CD4-positive, alpha-beta T cell treated with Interleukin-12 subunit alpha and Interleukin-12 subunit beta, for 1 hour (primary cell): Measurements from ENCODE around the gene HSD17B7.
A peak's percentile ranks its signal among the peaks of the same experiment; 100 is the strongest.
"Not testable (repeated sequence)": the region's sequence is repeated elsewhere in the genome, so short reads cannot be mapped to it uniquely, and the experiment has no call there.

Experiments used
- DNase-seq: peaks from one replicate; pipeline ENCODE4 v3.0.0-alpha.2; 2020

The HSD17B7 gene

GRCh38 chr1:162818136-162818535 is 27.6 kb downstream of the HSD17B7 start:
- DNase-seq, result not testable (repeated sequence)

DNA sequence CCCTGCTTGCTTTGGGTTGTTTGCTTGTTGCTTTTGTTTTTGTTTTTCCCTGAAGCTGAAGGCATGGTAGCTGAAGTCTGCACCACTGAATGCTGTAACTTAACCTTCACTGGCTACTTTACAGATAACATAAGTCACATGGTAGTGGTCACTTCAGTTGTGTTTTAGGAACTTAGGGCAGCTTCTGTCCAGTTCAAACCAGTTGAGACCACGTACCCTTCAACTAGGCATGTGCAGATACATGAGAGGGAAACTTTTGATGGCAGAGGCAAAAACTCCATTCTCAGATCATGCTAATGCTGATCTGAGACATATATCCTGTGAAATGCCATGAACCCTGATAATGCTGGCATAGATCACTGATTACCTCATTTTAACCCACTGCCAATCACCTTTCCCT is 28.2 kb downstream of the HSD17B7 start:
- not testable (repeated sequence) for DNase-seq

- peak; percentile 1 for DNase-seq
Observed at GRCh38 chr1:162822391-162823200, 32.1 kb downstream of the HSD17B7 start.

DNA sequence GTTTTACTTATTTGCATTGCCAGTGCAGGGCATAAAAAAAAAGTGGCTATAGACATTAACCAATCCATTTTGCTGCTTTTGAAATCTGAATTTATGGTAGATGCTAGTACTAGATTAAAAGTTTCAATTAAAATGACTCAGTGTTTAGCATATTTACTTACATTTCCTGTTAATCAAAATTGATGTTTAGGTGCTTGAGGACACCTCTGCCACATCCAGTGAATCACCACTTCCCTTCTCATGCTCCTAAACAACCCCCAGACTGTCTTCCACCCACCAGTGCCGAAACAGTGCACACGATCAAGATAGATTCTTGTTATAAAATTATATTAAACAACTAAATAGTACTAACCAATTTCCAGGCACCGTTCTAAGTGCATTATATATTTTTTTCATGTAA is 32.7 kb downstream of the HSD17B7 start:
- DNase-seq, result peak; percentile 6

DNA sequence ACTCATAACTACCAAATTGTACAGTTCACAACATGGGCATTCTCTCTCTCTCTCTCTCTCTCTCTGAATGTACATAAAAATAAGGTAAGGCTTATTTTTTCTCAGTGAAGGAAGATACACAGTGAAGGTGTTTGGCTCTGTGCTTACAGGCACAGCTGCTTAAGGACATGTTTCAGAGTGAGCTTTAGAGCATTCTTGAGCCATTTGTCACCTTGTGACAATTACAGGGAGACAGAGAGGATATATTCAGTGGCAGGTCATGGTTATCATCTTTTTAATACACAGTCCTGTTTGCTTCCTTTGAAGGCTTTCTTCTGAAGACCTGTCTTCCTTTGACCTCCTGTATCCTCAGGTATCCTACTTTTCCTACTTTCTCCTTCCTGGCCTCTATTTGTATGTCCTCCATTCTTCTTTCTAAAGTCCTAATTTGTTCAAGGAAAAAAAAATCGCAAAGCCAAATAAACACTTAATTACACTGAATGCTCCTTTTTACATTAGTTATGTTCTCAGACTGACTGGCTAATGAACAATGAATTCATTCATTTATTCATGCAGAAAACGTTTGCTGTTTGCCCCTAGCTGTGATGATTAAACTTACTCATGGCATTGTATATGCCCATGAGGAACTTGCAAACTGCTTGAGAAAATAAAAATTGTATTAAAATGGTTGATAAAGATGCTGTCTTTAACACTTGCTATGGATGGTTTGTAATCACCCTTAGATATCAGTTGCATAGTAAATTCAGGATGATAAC is 33.4 kb downstream of the HSD17B7 start:
- DNase-seq, result no peak

DNA sequence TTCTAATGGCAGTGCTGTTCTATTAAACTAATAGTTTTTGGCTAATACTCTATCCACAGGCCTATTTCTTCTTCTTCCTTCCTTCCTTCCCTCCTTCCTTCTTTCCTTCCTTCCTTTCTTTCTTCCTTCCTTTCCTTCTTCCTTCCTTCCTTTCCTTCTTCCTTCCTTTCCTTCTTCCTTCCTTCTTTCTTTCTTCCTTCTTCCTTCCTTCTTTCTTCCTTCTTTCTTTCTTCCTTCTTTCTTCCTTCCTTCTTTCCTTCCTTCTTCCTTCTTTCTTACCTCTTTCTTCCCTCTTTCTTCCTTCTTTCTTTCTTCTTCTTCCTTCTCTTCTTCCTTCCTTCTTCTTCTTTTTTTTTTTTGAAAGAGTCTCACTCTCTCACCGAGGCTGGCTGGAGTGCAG is 38.8 kb downstream of the HSD17B7 start:
- no peak for DNase-seq

DNA sequence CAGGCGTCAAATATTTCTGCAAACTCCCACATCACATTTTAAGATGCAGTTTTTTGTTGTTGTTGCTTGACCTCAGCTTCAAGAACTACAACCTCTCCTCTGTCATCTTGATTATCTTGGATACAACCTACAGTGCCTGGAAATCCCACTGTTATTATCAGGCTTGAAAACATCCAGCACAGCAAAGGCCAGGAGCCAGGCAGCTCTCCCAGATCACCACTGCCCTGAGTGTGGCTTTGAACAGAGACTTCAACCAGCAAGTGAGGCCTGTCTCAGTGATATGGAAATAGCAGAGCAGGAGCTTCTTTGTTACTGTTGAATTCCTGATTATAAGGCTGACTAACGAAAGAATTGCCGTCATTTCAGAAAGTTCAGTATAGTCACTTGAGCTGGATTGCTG is 42.0 kb downstream of the HSD17B7 start:
- no peak for DNase-seq

- no peak for DNase-seq
Observed at GRCh38 chr1:162835157-162835899, 44.8 kb downstream of the HSD17B7 start.

DNA sequence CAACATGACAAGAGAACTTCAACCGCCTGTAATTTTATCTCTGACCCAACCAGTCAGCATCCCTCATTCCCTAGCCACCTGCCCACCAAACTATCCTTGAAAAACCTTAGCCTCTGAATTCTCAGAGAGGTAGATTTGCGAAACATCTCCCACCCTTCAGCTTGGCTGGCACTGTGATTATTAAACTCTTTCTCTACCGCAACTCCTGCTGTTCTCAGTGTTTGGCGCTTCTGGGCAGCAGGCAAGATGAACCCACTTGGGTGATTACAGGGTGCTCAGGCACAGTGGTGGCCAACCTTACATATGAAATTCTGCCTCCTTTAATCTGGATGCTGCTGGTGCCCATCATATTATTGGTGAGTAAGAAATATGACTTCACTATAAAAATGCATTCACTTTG is 48.4 kb downstream of the HSD17B7 start:
- DNase-seq, result no peak

DNA sequence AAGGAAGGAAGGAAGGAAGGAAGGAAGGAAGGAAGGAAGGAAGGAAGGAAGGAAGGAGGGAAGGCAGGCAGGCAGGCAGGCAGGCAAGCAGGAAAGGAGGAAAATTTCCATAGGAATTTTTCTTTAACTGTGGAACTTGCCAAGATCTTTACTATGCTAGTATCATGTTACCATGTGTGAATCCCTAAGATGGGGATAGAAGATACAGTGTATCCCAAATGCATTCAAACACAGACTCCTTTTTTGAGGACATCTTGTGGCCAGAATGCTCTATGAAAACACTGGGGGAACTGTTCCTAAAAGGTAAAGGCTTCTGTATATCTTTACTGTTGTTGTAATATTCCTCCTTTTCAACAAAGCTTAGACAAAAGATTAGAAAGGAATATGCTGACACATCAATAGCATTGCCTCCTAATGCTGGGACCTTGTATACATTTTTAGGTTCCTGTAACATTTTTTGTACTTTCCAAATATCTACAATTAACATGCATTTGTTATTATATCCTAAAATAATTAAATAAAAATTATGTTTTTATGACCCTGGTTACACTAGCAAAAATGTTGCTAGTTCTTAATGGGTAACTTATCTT is 49.8 kb downstream of the HSD17B7 start:
- no peak for DNase-seq

GRCh38 chr1:162844153-162844552 is 53.7 kb downstream of the HSD17B7 start:
- no peak for DNase-seq

- DNase-seq, result no peak
Observed at GRCh38 chr1:162846256-162847212, 56.0 kb downstream of the HSD17B7 start.

DNA sequence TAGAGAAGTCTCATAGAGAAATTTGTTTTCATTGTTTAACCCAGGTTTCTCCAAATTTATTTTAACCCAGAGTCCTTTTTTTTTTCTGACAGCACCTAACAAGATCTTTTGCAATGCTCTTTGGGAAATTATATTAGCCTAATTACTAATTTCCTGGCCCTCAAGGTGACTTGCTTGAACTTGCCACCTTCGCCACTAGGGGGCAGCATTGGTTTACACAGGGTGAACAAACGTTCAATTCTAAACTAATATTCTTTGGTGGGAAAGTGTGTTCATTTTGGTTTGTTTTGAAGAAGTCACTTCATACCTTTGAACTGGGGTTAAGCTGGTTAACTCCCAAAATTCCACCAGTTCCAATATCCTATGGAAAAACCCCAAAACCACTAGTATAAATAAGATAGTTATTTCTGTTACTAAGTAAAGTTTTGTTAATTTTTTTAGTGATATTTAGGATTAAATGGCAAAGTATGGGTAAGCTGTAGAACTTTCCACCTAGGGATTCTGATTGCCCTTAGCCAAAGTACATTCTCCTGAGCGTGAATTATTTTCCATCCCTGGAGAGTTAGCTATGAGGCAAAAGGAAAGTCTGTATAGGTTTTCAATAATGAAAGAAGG is 57.4 kb downstream of the HSD17B7 start:
- peak; percentile 70 for DNase-seq

DNA sequence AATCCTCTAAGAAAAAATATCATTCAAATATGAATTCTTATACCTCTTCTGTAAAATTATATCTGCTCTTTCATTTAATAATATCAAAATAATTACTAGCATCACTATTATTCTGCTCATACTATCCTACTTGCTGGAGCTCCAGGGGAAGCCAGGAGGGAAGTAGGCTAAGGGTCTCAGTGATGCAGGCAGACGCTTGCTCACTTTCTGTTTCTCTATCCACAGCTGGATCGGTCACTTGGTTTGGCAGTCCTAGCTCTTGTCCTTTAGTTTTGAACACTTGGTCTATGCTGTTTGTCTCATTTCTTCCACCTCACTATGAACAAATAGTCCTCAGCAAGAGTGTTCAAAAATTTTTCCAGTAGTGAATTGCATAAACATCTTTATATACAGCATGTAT is 59.2 kb downstream of the HSD17B7 start:
- no peak for DNase-seq

- no peak for DNase-seq
Observed at GRCh38 chr1:162851341-162851740, 60.8 kb downstream of the HSD17B7 start.

GRCh38 chr1:162854245-162854882 is 63.9 kb downstream of the HSD17B7 start:
- peak; percentile 53 for DNase-seq

DNA sequence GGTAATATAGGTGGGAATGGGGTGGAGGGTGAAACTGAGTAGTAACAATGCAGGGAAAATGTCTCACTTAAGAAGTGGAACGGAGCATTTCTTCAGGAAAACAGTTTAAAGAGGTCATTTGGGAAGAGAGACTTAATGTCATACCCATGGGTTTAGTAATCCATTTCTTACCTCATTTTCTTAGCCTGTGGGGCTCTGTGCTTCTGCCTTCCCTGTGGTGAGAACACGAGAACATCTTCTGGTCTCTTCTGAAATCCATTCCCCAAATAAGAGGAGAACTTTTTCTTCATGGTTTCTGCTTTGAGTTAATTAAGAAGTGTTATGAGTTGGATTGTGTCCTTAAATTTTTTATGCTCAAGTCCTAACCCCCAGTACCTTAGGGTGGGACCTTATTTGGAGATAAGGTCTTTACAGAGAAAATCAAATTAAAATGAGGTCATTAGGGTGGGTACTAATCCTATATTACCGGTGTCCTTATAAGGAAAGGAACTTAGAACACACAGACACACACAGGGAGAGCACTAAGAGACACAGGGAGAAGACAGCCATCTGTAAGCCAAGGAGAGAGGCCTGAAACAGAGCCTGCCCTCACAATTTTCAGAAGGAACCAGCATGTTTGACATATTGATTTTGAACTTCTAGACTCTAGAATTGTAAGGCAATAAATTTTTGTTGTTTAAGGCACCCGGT is 65.1 kb downstream of the HSD17B7 start:
- DNase-seq, result no peak

- DNase-seq, result no peak
Observed at GRCh38 chr1:162856260-162856659, 65.8 kb downstream of the HSD17B7 start.

GRCh38 chr1:162857850-162858249 is 67.3 kb downstream of the HSD17B7 start:
- no peak for DNase-seq

DNA sequence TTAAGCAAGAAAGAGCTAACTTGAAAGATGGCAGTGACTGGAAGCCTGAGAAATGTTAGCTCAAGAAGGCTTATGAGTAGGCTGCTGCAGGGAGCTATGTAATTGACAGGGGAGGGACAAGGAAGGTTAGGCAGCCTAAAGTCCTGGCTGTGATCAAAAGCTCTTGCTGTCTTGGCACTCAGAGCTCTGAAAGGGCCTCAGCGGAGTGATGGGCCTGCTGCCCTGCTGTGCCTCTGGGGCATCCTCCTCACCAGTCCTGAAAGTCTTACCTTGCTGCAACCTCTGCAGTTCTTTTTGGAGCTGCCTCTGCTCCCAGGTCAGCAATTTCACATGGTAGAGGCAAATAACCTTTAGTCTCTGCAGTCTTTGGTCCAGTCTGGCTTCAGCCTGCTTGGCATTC is 68.7 kb downstream of the HSD17B7 start:
- DNase-seq, result no peak
